Tibial nerve (tissue), 4 donors: Measurements from ENCODE around the gene PPARGC1A. TPM values are rescaled to one million over a fixed set of nuclear protein-coding genes. Genes with fewer than 3 reads are reported as not detected.

Experiments
- DNase-seq, 2 donors: peaks; one replicate each; pipeline ENCODE4 v3.0.0-alpha.2; 2019; ENCODE audit warnings: low spot score in 2 of 2
- H3K27ac ChIP-seq, 4 donors: fragments of 200-600 bp; sonication (generic) in 3 of 4; one replicate each; pipeline ENCODE4 v1.5.1; 2017 to 2019; ENCODE audit warnings: mild to moderate bottlenecking in 1 of 4
- H3K27me3 ChIP-seq, 2 donors: fragments of 200-600 bp; sonication (generic) in 1 of 2; one replicate each; pipeline versions ENCODE4 v1.5.1 to v1.6.0; 2017 to 2019
- H3K36me3 ChIP-seq, 3 donors: fragments of 200-600 bp; sonication (generic); one replicate each; pipeline ENCODE4 v1.5.1; 2018 to 2019
- H3K4me1 ChIP-seq, 4 donors: fragments of 200-600 bp; sonication (generic) in 3 of 4; one replicate each; pipeline ENCODE4 v1.5.1; 2017 to 2019
- H3K4me3 ChIP-seq, 4 donors: fragments of 200-600 bp; sonication (generic) in 3 of 4; one replicate each; pipeline ENCODE4 v1.5.1; 2017 to 2019; ENCODE audit warnings: mild to moderate bottlenecking in 1 of 4, moderate library complexity in 1 of 4
- H3K9me3 ChIP-seq, 4 donors: fragments of 200-600 bp; sonication (generic) in 3 of 4; one replicate each; pipeline ENCODE4 v1.5.1; 2017 to 2019
- EP300 ChIP-seq, 2 donors: sonication (generic); formaldehyde crosslinking; IDR thresholded peaks; one replicate each; pipeline ENCODE4 v1.6.1; 2017; ENCODE audit warnings: antibody characterized with exemption in 2 of 2, mild to moderate bottlenecking in 1 of 2
- POLR2A ChIP-seq, 2 donors: fragments of 450-650 bp; IDR thresholded peaks; one replicate each; pipeline ENCODE4 v1.6.1; 2017; ENCODE audit warnings: antibody characterized with exemption in 2 of 2, mild to moderate bottlenecking in 2 of 2, moderate library complexity in 2 of 2
- WGBS, 2 donors: methylation state at CpG; one replicate each; pipeline ENCODE4 v1.1.5; 2018; 5-methylcytosine and 5-hydroxymethylcytosine counted together
- total RNA-seq, 4 donors: library from RNA; depleted of rRNA; stranded (reverse); fragments of >200 nt; gene quantifications; one replicate each; pipeline ENCODE4 v1.1.0, GENCODE V29; 2016
- TF ChIP-seq, protein P1 (sequence below), 5 experiments: fragments of 200-600 bp in 3 of 5; fragments of 450-650 bp in 2 of 5; sonication (generic) in 3 of 5; IDR thresholded peaks; one replicate each; pipeline ENCODE4 v1.5.1; 2016 to 2019; ENCODE audit warnings: antibody characterized with exemption in 5 of 5, mild to moderate bottlenecking in 3 of 5, moderate library complexity in 2 of 5

PPARGC1A gene
- total RNA-seq, 4 donors from 2014 or later = 4.6 to 14.7 (median 6.8) TPM

DNA sequence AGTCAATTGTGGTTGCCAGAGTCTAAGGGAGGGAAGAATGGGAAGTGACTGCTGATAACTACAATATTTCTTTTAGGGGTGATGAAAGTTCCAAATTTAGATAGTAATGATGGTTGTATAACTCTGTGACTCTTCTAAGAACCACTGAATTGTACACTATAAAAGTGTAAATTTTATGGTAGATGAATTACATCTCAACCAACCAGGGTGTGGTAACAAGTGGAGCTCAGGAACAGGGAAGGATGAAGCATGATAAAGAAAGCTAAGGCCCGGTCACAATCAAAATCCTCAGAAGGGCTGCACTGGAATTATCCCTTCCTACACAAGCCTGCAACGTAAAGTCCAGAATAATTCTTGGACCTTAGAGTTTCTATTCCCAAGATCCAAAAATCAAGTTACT is 143.2 kb downstream of the PPARGC1A start:
- H3K4me1 ChIP-seq = no peaks in the 10 kb centered on the region
- DNase-seq = no peak
- TF ChIP-seq EP300 (IDR thresholded peaks at IDR 0.05) = no peak
- TF ChIP-seq POLR2A (IDR thresholded peaks at IDR 0.05) = no peak
- TF ChIP-seq, protein P1, sequence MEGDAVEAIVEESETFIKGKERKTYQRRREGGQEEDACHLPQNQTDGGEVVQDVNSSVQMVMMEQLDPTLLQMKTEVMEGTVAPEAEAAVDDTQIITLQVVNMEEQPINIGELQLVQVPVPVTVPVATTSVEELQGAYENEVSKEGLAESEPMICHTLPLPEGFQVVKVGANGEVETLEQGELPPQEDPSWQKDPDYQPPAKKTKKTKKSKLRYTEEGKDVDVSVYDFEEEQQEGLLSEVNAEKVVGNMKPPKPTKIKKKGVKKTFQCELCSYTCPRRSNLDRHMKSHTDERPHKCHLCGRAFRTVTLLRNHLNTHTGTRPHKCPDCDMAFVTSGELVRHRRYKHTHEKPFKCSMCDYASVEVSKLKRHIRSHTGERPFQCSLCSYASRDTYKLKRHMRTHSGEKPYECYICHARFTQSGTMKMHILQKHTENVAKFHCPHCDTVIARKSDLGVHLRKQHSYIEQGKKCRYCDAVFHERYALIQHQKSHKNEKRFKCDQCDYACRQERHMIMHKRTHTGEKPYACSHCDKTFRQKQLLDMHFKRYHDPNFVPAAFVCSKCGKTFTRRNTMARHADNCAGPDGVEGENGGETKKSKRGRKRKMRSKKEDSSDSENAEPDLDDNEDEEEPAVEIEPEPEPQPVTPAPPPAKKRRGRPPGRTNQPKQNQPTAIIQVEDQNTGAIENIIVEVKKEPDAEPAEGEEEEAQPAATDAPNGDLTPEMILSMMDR (IDR thresholded peaks at IDR 0.05) = no peak
- H3K27me3 ChIP-seq = no peaks in the 10 kb centered on the region
- WGBS, 2 donors = 55 to 82% methylated on average over 2 of the region's 2 CpGs
- no peaks in the 10 kb centered on the region for H3K9me3 ChIP-seq
- H3K36me3 ChIP-seq = no peaks in the 10 kb centered on the region
- no peak overlapping the region for H3K27ac ChIP-seq
- H3K4me3 ChIP-seq = no peak overlapping the region

DNA sequence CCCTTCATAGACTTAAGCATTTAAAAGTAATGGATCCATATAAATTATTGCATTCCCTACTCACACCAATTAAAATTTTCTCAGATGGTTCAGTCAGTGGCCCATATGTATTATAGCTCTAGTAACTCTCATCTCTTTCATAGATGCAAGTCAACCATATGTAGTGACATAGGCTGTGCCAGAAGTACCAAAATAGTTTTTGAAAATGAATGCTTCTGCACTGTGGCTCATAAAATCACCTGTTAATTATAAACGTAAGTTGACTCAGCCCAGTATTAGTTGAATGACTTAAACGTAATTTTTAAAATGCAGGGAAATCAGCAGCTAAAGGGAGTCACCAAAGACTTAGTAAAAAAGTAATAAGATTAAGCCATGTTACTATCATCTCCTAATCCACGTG is 143.8 kb downstream of the PPARGC1A start:
- no peaks in the 10 kb centered on the region for H3K4me1 ChIP-seq
- no peaks in the 10 kb centered on the region for H3K9me3 ChIP-seq
- TF ChIP-seq EP300 (IDR thresholded peaks at IDR 0.05) (no peak), POLR2A (IDR thresholded peaks at IDR 0.05) (no peak)
- TF ChIP-seq, protein P1 (IDR thresholded peaks at IDR 0.05) = no peak
- H3K36me3 ChIP-seq = no peaks in the 10 kb centered on the region
- no peaks in the 10 kb centered on the region for H3K27me3 ChIP-seq
- no peak overlapping the region for H3K27ac ChIP-seq
- no peak for DNase-seq
- no peak overlapping the region for H3K4me3 ChIP-seq
- WGBS, 2 donors = 84 to 87% methylated on average over 3 of the region's 3 CpGs

DNA sequence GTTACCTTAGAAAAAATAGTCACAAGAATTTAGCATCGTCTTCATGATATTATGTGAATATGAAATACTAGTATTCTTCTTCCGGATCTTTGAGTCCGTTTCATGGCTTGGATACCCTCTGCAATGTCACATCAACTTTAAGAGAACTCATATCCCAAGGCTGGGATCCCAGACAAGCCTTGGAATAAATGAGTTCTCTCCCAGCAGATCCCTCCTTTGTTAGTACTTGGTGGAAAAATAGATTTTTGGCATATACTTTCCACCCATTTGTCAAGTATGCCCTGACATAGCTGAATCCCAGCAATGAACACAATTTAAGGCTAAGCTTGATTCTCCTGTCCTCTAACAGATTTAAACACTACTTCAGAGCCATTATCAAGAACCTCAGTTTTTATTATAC is 144.5 kb downstream of the PPARGC1A start:
- Histone ChIP-seq H3K27ac (no peak overlapping the region), H3K4me3 (no peak overlapping the region), H3K4me1 (no peaks in the 10 kb centered on the region), H3K9me3 (no peaks in the 10 kb centered on the region), H3K36me3 (no peaks in the 10 kb centered on the region), H3K27me3 (no peaks in the 10 kb centered on the region)
- 91 to 94% methylated on average over 3 of the region's 3 CpGs for WGBS, 2 donors
- TF ChIP-seq EP300 (IDR thresholded peaks at IDR 0.05) (no peak), POLR2A (IDR thresholded peaks at IDR 0.05) (no peak)
- TF ChIP-seq, protein P1 (IDR thresholded peaks at IDR 0.05) = no peak
- no peak for DNase-seq
